GM18873 (cell line): ENCODE data around the gene TSSK6.

ENCODE experiments used
- ATAC-seq: cut with Tn5 transposase; IDR thresholded peaks from one replicate; pipeline ENCODE4 v1.9.1; 2021; ENCODE audit warnings: mild to moderate bottlenecking, moderate library complexity, moderate number of reproducible peaks; ENCODE audit not compliant: unreplicated experiment, low FRiP score

Gene TSSK6

GRCh38 chr19:19514881-19515641 lies at the start of gene TSSK6:
Gene TSSK6, minus strand, starts transcription at chr19:19515548. Its CDS starts 121 bp downstream, at chr19:19515427.
- ATAC-seq, result no peak

- ATAC-seq, result no peak
Observed at GRCh38 chr19:19563348-19563848, 48.0 kb upstream of the TSSK6 start.

- ATAC-seq, result no peak
Observed at GRCh38 chr19:19562665-19563347, 47.5 kb upstream of the TSSK6 start.

- ATAC-seq, result no peak
Observed at GRCh38 chr19:19561946-19562664, 46.8 kb upstream of the TSSK6 start.

- ATAC-seq, result no peak
Observed at GRCh38 chr19:19559931-19560330, 44.6 kb upstream of the TSSK6 start.

GRCh38 chr19:19558636-19559035 lies 43.3 kb upstream of the TSSK6 start:
- no peak for ATAC-seq

- no peak for ATAC-seq
Observed at GRCh38 chr19:19558055-19558454, 42.7 kb upstream of the TSSK6 start.

GRCh38 chr19:19554074-19555023 lies 39.0 kb upstream of the TSSK6 start:
- ATAC-seq, result no peak

- ATAC-seq, result no peak
Observed at GRCh38 chr19:19553670-19554069, 38.3 kb upstream of the TSSK6 start.

GRCh38 chr19:19552798-19553197 lies 37.5 kb upstream of the TSSK6 start:
- no peak for ATAC-seq

GRCh38 chr19:19551853-19552192 lies 36.5 kb upstream of the TSSK6 start:
- no peak for ATAC-seq

GRCh38 chr19:19550972-19551852 lies 35.9 kb upstream of the TSSK6 start:
- ATAC-seq, result no peak

- ATAC-seq, result no peak
Observed at GRCh38 chr19:19550485-19550929, 35.2 kb upstream of the TSSK6 start.

GRCh38 chr19:19549804-19550464 lies 34.6 kb upstream of the TSSK6 start:
- ATAC-seq, result no peak

GRCh38 chr19:19548915-19549759 lies 33.8 kb upstream of the TSSK6 start:
- no peak for ATAC-seq

- no peak for ATAC-seq
Observed at GRCh38 chr19:19547674-19548336, 32.5 kb upstream of the TSSK6 start.

- ATAC-seq, result no peak
Observed at GRCh38 chr19:19546751-19547162, 31.4 kb upstream of the TSSK6 start.
